Colon (tissue), 2 donors: ENCODE results near the gene ZNF648.
"Not testable (repeated sequence)": the region's sequence is repeated elsewhere in the genome, so short reads cannot be mapped to it uniquely, and the experiment has no call there.

Source experiments
- FAIRE-seq: peaks from 2 replicates; lab custom pipeline; 2012; peaks lifted over from hg19 to GRCh38; lab: Jason Lieb, UNC
- donor health status: control.
- donor health status: control.

The ZNF648 gene, protein sequence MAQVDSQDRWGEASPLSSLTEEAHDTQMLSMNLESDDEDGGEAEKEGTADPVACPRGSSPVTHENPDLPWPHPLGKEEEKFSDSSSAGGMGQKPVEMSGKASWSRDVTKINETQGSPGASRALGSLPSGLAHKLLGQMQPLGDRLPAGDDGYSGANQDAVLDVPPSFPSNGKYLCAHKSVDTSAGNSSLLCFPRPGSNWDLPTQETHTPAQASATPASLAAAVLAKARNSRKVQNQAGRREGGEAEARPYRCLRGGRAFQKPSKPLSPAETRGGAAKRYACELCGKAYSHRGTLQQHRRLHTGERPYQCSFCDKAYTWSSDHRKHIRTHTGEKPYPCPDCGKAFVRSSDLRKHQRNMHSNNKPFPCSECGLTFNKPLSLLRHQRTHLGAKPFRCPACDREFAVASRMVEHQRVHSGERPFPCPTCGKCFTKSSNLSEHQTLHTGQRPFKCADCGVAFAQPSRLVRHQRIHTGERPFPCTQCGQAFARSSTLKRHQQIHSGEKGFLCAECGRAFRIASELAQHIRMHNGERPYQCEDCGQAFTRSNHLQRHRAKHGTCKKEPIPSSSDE

DNA sequence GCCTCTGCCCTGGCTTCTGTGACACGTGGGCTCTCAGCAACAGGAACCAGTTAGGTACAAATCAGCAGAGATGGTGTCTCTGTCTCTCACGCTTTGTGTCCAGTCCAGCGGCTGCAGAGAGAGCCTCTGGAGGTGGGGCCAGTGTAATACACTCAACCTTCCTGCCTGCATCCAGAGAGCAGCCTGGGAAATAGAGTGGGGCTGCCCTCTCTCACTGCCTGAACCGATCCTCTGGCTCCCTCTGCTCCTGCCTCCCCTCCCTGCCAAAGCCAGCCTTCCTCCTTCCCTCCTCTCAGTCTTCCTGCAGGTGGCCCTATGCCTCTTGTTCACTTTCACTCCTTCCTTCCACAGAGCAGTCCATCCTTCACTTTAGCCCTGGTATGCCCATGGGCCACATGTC is at the start of gene ZNF648:
TSS of gene ZNF648 (minus strand) at position 119 of the 400 bp plus-strand sequence. CDS start 3,702 bp downstream, outside the sequence.
- no peak for FAIRE-seq

DNA sequence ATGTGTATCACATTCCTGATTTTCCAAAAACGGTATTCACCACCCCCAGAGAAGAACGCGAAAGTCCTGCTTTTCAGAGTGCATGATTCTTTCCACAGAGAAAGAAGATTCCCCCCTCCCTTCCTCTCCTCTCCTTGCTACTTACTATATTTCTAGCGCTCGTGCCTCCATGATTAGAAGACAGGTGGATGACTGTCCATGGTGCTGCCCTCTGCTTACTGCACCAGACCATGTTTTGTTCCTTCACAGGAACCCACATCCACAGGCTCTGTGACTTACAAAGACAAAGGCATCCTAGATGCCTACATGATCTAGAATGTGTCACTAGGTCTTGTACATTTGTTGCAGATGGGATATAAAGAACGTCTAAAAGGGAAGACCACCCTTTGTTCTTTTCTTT is 49.1 kb upstream of the ZNF648 start:
- no peak for FAIRE-seq

DNA sequence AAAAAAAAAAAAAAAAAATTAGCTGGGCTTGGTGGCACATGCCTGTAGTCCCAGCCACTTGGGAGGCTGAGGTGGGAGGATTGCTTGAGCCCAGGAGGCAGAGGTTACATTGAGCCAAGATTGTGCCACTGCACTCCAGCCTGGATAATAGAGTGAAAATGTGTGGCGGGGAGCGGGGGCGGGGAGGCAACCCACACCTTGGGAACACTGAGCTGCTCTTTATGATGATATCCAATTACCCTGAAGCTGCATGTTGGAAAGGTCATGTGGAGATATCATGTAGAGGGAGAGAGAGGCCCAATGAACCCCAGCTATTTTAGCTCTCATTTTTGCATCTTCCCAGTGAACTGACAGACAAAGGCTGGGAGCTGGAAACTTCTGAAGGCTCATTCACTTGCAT is 48.3 kb upstream of the ZNF648 start:
- FAIRE-seq: no peak

DNA sequence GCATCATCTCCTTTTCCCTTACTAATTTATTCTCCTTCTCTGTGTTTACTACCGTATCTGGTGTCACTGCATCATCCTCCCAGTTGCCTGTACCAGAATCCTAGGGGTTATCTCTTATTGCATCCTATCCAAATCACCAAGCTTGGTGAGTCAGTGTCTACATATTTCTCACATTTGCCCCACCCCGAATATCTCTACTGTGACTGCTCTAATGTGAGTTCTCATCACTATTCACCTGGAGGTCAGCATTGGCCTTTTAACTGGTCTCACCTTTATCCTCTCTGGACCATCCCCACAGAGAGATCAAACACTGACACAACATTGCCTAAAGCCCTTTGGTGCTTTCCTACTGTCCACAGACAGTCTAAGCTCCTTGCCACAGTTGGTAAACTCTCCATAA is 45.7 kb upstream of the ZNF648 start:
- FAIRE-seq: no peak

DNA sequence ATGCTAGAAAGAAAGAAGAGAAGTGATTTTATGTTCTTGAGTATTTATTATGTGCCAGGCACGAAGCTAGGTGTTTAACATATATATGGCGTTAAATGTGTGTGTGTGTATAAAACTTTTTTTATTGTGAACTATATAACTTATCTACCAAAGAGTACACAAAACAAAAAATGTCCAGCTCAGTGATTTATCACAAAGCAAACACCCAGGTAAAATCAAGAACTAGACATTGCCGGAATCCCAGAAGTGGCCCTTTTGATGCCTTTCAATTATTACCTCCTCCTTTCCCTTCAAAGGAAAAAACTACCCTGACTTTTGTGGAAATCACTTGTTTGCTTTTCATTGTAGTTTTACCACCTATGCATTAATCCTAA is 40.5 kb upstream of the ZNF648 start:
- FAIRE-seq: peak; percentile 28

DNA sequence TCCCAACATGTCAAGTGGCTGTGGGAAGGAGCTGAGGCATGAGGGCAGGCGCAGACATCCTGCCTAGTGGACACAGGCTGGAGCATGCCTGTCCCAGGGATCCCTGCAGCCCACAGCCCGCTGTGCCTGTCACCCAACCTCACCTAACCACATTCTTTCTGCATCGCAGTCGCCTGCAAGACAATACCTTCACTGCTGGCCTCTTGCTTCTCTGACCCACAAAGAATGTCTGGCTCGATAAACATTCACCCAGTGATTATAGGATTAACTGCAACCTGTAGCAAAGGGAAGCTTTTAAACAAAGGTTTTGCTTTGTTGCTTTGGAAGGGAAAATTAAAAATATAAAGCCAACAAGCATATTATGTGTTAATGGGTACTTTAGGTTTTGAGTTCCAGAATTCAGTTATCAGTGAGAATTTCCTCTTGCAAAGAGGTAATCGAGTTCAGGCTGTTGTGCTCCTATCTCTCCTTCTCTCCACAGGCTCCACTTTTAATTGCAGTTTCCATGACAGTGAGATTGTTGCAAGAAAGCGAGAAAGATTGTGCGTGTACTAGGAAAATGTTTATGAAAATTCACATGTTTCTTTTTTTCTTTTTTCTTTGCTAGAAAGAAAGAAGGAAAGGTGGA is 40.0 kb upstream of the ZNF648 start:
- FAIRE-seq: no peak

DNA sequence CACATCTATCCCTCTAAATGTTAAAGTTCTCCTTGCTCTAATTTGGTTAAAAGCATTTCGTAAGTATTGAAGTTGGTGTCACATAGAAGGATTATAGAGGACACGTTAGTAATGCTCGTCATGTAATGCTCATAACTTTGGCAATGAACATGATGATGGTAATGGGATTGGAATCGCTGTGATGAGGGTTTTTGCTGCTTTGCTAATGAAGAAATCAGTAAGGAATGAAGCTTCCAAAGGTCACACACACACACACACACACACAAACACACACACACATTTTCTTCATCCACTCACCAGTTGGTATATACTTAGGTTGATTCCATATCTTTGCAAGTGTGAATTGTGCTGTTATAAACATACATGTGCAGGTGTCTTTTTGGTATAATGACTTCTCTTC is 36.8 kb upstream of the ZNF648 start:
- no peak for FAIRE-seq

DNA sequence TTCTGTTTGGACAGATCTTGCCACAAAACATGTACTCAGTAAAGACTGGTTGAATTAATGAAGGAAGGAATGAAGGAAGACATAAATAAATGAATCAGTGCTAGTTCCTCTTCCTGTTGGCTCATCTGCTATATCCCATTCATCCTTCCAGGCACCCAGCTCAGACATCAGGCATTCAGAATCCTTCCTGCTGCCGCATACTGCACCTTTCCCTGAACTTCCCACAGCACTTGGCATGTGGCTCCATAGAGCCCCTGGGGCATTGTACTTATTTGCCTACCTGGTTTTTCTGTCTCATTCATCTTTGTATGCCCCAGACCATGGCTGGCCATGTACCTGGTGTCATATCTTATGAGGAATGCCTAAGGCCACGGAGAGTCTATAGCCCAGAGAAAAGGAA is 34.4 kb upstream of the ZNF648 start:
- FAIRE-seq: no peak

DNA sequence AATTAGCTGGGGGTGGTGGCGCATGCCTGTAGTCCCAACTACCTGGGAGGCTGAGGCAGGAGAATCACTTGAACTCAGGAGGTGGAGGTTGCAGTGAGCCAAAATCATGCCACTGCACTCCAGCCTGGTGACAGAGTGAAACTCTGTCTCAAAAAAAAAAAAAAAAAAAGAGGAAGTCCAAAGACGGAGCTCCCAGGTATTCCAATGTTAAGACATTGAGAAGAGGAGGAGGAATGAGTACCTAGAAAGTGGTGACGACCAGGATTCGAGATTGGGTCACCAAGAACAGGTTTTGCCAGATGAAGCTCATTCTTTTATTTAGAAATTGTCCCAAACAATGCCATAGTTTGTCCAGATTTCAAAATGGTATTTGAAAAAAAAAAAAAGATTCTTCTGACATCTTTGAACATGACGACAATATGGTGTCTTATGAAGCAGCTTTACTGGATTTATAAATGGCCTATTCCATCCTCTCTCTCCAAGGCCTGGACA is 33.0 kb upstream of the ZNF648 start:
- not testable (repeated sequence) for FAIRE-seq

DNA sequence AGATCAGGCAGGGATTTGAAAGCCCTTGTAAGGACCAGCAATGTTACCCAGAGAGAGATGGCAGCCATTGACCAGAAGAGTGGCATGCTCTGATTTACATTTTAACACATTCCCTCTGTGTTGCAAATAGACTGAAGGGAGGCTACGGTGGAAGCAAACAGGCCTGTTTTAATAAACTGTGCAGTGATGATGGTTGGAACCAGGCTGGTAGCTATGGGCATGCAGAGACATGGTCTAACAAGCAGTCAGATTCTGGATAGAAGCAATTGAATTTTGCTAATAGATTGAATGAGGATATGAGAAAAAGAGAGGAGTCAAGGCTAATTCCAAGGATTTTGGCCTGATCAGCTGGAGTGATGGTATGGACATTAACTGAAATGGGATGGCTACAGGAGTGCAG is 32.3 kb upstream of the ZNF648 start:
- FAIRE-seq: no peak

DNA sequence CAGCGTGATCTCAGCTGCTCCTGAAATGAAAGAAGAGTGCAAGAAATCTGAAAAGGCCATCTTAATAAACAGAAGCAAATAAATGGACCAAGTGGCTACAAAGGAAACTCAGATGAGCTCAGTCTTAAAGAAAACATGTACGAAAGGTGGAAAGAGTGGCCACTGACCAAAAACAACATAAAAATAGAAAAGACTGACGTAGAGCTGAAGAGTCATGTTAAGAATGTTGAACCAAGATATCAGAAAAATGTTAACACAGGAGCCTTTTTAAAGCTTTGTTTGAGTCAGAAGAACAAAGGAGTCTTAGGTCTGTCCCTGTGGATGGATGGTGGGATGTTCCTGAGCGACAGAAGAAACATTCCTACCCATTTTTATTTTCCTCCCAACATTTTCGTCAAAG is 30.8 kb upstream of the ZNF648 start:
- no peak for FAIRE-seq

DNA sequence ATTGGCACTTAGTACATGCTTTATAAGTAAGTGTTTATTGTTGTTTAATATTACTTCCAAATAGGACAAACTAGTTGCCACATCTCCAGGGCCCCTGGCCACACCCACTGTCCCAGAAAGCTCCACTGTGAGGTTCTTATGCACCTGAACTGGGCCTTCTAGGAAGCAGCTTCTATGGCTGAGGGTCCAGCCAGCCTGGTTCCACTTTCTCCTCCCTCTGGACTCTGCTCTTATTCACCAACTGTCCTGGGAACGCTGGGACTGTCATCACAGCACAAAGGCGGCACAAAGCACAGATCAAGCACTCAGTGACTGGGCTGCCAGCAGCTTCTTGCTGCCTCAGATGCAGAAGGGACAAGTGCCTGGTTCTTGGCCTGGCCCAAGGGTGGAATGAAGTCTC is 29.6 kb upstream of the ZNF648 start:
- FAIRE-seq: no peak

DNA sequence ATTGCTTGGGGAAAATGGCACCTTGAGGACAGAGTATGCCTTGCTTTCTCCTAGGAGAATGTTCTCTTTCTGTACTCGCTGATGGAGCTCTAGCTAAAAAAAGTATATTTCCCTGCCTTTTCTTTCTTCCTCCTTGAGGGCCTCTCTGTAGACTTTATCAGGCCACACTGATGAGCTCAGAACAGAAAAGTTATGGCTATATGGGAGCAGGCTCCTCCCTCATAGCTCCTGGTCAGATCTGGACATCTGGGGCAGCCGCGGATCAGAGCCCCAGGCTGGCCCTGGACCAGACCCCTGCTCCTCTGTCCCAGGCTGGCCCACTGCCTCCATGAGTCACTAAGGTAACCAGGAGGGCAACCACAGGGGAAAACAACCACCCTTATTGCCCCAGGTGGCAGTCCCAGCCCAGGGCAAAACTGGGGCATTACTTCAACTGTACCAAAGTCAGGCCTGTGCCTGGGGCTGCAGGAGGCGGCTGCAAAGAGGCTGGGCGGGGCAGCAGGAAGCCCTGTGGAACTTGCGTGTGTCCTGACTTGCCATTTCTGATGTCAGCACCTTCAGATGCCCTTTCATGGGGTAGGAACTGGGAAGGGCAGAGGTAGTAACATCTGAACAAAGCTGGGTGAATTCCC is 26.3 kb upstream of the ZNF648 start:
- no peak for FAIRE-seq

DNA sequence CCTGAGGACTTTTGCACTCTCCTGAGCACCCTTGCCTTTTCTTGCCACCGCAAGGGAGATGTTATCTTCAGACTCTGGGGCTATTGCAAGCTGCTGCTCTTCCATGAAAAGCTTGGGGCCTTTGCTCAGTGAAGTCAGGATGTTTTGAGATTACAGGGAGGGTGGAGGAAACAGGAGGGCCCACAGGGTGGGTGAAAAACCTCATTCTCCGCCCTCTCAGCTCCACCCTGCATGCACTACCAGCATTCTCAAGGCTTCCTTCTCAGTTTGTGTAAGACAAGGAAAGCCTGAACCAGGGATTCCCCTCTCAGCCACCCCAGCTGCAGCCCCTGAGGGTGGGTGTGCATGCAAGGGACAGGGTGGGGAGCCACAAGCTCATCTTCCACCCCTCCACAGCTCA is 25.8 kb upstream of the ZNF648 start:
- no peak for FAIRE-seq

DNA sequence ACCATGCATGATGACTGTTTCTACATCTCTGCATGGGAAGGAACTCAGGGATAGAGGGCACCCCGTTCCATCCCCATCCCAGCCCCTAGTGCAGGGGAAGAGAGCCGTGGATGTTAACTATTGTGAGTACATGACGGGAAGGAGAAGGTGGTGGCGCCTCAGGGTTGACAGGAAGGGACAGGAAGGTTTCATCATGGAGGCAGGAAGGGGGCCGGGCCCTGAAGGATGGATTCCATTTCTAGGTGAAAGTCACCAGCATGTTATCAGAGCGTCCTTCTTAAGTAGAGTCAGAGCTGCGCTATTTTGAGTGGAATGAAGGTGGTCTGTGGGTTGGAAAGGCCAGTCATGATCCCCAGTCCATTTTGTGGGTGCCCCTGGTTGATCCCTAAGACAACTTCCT is 25.1 kb upstream of the ZNF648 start:
- FAIRE-seq: no peak

DNA sequence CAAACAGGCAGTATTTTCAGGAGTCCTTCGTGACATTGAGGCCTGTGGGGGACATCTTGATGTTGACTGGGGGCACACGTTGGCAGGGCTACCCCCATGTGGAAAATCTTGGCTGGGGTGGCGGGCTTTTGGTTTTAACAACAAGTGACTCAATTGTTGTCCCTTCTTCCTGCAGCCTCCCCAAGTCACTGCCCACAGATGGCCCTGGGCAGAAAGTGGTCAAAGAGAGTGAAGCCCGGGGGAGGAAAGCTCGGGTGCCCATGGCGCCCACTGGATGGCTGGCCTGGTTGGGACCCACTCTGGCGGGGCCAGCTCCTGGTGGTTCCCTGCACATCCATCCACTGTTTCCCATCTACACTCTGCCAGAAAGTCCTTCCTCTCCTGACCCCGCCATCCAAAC is 24.6 kb upstream of the ZNF648 start:
- no peak for FAIRE-seq

DNA sequence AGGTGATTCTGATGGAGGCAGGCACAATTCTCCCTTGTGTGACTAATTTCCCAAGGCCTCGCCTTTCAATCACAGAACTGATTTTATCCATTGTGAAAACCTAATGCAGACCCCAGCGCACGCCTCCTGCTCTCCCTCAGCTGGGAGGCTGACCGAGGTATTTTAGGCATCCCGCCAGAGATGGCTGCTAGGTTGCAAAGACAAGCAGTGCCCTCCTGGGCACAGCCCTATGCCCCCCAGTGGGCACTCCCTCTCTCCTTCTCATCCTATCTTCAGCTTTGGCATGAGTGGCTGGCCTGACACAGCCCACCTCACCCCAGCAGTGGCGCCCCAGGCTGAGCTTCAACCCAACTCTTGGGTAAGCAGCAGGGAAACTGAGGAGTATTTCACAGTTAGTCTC is 24.2 kb upstream of the ZNF648 start:
- no peak for FAIRE-seq

DNA sequence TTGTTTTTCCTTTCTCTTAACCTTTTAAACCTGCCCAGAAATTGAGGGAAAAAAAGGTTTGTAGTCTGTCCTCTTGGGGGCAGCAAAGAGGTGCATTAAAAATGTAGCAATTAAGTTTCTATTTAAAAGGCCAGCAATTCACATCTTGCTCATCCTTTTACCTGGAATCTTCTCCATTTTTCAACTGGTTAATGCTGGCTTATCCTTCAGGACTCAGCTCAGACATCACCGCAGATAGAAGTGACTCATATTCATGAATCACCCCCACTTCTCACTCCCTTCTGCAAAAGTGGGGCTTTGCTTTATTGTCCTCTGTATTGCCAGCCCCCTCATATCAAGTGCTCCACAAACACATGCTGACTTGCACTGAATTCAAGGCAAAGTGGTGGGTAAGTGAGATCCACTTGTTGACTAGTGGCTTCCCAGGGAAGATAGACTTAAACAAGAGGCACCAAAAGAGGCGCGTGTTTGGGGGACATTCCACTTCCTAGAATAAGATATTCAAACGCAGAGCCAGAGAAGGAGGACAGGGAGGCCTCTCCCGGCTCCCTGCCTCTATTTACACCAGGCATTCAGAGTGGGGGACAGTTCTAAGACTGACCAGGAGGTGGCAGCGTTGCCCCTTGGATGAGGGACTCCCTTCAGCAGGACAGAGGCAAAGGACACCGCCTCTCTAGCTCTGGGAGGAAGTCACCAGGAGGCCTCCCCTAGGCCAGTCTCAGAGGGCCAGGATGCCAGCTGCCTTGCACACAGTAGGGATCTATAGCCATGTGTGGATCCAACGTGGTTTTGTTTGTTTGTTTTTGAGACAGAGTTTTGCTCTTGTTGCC is 23.2 kb upstream of the ZNF648 start:
- no peak for FAIRE-seq

DNA sequence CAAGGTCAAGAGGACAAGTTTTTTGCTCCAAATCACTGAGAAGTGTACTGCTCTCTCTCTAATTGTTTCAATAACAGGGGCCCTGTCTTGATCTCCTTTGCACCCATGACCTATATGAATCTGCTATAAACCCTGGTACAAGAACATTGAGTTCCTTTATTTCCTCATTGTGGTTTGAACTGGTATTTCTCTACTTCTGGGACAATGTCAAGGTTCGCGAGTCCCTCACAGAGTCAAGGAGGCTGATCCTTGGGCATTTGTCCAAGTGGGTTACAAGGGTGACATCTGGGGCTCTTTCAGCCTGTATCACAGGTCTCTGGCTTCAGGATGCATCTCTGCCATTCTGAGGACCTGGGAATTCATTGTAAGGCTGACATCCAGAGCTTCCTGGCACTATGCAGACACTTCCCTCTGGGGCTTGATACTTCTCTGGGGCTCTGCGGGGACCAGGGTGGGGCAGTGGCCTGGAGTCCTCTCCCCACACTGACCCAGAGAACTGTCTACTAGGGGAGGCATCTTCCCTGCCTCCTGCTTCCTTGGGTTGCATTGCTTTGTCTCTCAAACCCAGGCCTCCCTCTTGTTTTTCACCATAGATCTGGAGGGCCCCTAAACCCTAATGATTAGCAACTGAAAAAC is 22.5 kb upstream of the ZNF648 start:
- FAIRE-seq: no peak

DNA sequence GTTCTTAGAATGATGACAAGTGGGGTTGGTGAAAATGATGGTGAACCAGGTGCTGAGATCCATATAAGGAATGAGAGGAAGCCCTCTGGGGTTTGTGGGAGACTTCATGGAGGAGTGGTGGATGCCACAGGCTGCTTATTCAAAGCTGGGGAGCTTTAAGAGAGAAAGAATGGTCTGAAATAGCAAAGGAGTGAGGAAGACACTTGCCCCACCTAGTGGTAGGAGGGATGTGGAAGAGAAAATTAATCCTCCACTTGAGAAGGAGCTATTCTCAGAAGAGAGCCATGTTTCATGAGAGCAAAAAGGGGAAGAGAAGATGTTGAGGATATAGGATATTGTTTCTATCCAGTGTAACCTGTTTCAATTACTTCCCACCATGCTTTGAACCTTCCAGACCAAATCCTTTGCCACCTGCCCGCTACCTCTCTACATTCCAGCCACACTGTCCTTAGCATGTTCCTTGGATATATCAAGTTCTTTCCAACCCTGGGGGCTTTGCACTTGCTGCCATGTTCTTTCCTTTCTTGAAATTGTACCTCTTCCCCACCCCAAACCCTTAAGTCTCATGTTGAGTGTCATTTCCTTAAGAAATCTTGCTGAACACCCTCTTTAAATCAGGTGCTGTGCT is 19.6 kb upstream of the ZNF648 start:
- FAIRE-seq: no peak

DNA sequence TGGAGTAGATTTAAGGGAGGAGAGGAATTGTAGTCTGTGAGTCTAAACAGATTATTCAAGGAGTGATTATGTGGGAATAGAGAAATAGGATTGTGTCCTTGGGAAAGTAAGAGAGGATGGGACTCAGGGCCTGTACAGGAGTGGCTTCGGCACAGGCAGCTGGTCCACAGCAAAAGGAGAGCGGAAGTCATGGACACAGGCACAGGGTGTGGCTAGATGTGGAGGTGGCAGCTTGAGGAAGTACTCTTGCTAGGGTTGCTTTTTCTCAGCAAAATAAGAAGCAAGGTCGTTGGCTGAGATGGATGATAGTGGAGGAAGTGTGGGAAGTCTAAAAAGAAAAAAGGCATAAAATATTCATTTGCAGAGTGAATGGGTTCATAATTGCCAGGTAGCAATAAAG is 18.5 kb upstream of the ZNF648 start:
- FAIRE-seq: no peak
